NT2/D1 (cell line): ENCODE data around the gene OSBPL3.

Source experiments
- SUZ12 ChIP-seq: IDR thresholded peaks from 2 replicates; pipeline ENCODE4 v1.6.1; 2011; ENCODE audit not compliant: insufficient read length, insufficient read depth; ENCODE audit errors: extremely low read depth
- YY1 ChIP-seq: IDR thresholded peaks from 2 replicates; pipeline ENCODE4 v1.6.1; 2011; ENCODE audit not compliant: insufficient read length, insufficient read depth

GRCh38 chr7:24922099-24922773 lies 57.7 kb downstream of the OSBPL3 start:
- TF ChIP-seq YY1 (no peak), SUZ12 (no peak)
